Coronary artery (tissue), 2 donors: ENCODE measurements around the gene METTL1.

Experiments used
- DNase-seq: peaks from one replicate; pipeline ENCODE4 v3.0.0-alpha.2; 2017; ENCODE audit warnings: low spot score
- H3K27ac ChIP-seq, 2 donors: fragments of 200-600 bp; sonication (generic); one replicate each; pipeline ENCODE4 v1.5.1; 2016 to 2019
- H3K4me3 ChIP-seq: fragments of 200-600 bp; sonication (generic); 2 replicates; pipeline ENCODE4 v1.5.1; 2016; ENCODE audit warnings: mild to moderate bottlenecking, moderate library complexity
- CTCF ChIP-seq: fragments of 200-600 bp; sonication (generic); IDR thresholded peaks from one replicate; pipeline ENCODE4 v1.5.1; 2019; ENCODE audit warnings: antibody characterized with exemption

The METTL1 gene

DNA sequence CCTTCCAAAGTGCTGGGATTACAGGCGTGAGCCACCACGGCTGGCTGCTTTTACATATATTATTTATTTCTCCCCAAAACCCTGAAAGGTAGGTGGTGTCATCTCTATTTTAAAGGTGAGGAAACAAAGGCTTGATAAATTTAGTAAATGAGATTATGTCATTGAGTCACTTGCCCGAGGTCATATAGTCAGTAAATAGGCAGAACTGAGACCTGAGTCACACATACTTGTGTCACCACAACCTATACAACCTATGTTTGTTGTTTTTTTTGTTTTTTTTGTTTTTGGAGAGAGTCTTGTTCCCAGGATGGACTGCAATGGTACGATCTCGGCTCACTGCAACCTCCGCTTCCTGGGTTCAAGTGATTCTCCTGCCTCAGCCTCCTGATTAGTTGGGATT lies 23.4 kb upstream of the METTL1 start:
- no peak for DNase-seq
- Histone ChIP-seq H3K4me3 (no peak overlapping the region), H3K27ac (no peak overlapping the region)
- no peak for TF ChIP-seq CTCF

GRCh38 chr12:57793920-57794319 lies 22.0 kb upstream of the METTL1 start:
- no peak overlapping the region for H3K27ac ChIP-seq

DNA sequence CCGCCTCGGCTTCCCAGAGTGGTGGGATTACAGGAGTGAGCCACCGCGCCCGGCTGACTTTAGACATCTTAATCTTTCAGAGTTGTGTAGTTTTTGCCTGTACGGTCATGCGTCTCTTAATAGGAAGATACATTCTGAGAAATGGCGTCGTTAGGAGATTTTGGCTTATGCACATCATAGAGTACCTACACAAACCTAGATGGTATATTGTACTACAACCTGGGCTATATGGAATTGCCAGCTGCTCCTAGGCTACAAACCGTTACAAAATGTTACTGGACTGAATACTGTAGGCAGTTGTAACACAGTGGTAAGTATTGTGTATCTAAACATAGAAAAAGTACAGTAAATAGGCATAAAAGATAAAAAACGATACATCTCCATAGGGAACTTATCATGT lies 12.0 kb upstream of the METTL1 start:
- no peak for TF ChIP-seq CTCF
- Histone ChIP-seq H3K27ac (no peak overlapping the region), H3K4me3 (peak overlapping the region; percentile 79)
- DNase-seq: no peak

More at GRCh38 chr12:57793920-57794319, 22.0 kb upstream of the METTL1 start:
- no peak for DNase-seq
- H3K4me3 ChIP-seq: no peak overlapping the region
- TF ChIP-seq CTCF: no peak

- DNase-seq: no peak
- H3K4me3 ChIP-seq: peak overlapping the region; percentile 79
- no peak for TF ChIP-seq CTCF
- H3K27ac ChIP-seq: no peak overlapping the region
These were observed 11.5 kb upstream of the METTL1 start for GRCh38 chr12:57783466-57783801.

DNA sequence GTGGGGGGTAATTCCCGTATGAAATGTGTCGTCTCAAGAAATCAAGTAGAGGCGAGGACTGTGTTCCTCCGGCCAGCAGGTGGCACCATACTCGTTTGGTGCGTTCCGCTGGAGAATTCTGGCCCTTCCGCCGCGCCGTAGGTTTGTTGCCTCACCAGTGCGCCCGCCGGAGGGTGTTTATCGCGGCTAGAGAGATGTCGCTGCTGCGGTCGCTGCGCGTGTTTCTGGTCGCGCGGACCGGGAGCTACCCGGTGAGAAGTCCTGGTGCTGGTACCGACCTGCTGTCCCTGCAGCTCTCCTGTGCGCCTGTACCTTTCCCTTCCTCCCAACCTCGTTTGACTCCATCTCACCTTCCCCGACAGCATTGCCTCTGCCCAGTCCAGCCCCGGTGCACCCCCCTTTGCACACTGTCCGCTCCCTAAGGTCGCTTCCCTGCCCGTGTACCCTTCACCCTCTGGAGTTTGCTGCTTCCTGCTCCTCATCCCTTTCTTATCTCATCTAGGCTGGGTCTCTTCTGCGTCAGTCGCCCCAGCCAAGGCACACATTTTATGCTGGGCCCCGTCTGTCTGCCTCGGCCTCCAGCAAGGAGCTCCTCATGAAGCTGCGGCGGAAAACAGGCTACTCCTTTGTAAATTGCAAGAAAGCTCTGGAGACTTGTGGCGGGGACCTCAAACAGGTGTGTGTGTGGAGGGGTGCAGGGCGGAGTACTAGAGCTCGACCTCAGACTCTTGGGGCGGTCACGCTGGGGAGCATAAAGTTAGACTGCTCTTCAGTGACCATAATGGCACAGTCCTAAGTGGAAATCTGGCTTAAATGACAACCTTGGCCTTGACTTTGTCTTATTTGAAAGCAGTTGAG lies 10.9 kb upstream of the METTL1 start, which contains the start of gene TSFM:
TSS of gene TSFM (plus strand) at position 180 of the 858 bp plus-strand sequence. CDS start at position 195, 15 bp downstream.
- Histone ChIP-seq H3K4me3 (peak within 1 kb of the TSS; percentile 79), H3K27ac (peak within 1 kb of the TSS; percentile 69 to 71)
- DNase-seq: peak; percentile 92
- peak; percentile 91 for TF ChIP-seq CTCF

DNA sequence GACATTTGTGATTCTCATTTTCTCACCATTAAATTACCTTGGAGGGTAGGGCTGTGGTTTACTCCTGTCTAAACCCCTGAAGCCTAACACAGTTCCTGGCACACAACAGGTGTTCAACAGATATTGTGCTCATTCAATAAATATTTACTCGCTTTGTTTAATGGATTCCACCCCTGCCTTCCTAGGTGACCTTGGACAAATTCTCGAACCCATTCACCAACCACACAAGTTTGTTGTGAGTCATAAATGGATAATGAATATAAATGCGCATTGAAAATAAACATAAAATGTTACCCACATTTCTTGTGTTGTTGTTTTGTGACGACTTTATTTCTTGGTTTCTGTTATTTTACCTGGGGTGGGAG lies 10.3 kb upstream of the METTL1 start:
- H3K27ac ChIP-seq: no peak overlapping the region
- DNase-seq: no peak
- no peak for TF ChIP-seq CTCF
- H3K4me3 ChIP-seq: peak overlapping the region; percentile 79

- Histone ChIP-seq H3K27ac (no peak overlapping the region), H3K4me3 (no peak overlapping the region)
- no peak for DNase-seq
- no peak for TF ChIP-seq CTCF
These were observed 9.9 kb upstream of the METTL1 start for GRCh38 chr12:57781801-57782200.
